HUES48 (cell line): ENCODE data around the gene RPL32.
"Not testable (repeated sequence)": the region's sequence is repeated elsewhere in the genome, so short reads cannot be mapped to it uniquely, and the experiment has no call there.

Source experiments
- H3K27ac ChIP-seq: one replicate; pipeline ENCODE4 v1.7.0; 2013; ENCODE audit warnings: low read depth, low read length, inconsistent platforms
- H3K27me3 ChIP-seq: 2 replicates; pipeline ENCODE4 v1.6.1; 2013; ENCODE audit warnings: mild to moderate bottlenecking, low read length; ENCODE audit not compliant: control insufficient read depth, insufficient read depth
- H3K36me3 ChIP-seq: 2 replicates; pipeline ENCODE4 v1.6.1; 2013; ENCODE audit warnings: low read length; ENCODE audit not compliant: control insufficient read depth, insufficient read depth
- H3K4me1 ChIP-seq: 2 replicates; pipeline ENCODE4 v1.6.1; 2013; ENCODE audit warnings: mild to moderate bottlenecking, low read length; ENCODE audit not compliant: control insufficient read depth, insufficient read depth
- H3K4me3 ChIP-seq: 2 replicates; pipeline ENCODE4 v1.5.1; 2013; ENCODE audit warnings: mild to moderate bottlenecking, low read depth, low read length
- H3K9ac ChIP-seq: 2 replicates; pipeline ENCODE4 v1.6.1; 2013; ENCODE audit warnings: mild to moderate bottlenecking, low read depth, low read length, moderate library complexity
- H3K9me3 ChIP-seq: 2 replicates; pipeline ENCODE4 v1.6.1; 2013; ENCODE audit warnings: low read length; ENCODE audit not compliant: control insufficient read depth, insufficient read depth

Gene RPL32

DNA sequence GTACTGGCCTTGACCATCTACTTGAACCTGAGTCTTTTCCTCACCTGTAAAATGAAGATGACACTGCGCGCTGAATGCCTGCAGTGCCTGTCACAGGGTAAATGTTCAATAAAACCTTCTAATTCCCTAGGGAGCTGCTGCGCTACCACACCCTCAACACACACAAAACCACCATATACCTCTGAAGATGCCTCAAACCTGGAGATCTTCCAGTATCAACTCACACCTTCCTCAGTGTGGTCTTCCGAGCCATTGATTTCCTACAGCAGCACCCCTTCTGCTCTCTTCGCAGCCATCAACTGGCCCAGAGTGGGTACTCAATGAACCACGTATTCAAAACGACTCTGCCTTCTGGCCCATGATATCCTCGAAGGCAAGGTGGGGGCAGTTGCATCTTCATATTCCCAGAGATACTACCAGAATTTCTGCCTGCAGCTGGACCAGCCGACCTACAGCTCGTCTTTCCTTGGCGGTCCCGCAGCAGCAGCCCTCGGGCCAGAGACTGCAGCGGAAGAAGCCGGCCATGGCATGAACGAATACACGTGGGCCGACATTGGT, 695 bp downstream of the RPL32 start:
- Histone ChIP-seq H3K27me3 (no peaks in the 10 kb centered on the region), H3K4me3 (peak overlapping the region; percentile 95), H3K4me1 (peaks cover 16% of the 10 kb centered on the region), H3K27ac (peak overlapping the region; percentile 89), H3K9ac (peak overlapping the region; percentile 99), H3K9me3 (no peaks in the 10 kb centered on the region), H3K36me3 (peaks cover 49% of the 10 kb centered on the region)

DNA sequence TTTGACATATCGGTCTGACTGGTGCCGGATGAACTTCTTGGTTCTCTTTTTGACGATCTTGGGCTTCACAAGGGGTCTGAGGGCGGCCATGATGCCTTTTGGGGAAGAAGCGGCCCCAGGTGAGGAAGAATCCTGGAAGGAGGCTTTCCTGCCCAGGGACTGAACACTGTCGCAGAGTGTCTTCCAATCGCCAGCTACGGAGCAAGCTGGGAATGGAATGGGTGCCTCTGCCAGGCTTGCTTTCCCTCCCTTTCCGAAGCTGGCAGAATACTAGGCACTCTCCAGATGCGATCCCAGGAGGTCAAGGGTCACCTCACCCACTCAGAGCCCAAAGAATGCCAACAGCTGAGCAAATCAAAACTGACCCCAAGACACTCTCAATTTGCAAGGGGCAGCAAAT, 1.2 kb downstream of the RPL32 start:
- H3K4me3 ChIP-seq, result peak overlapping the region; percentile 95
- peaks cover 54% of the 10 kb centered on the region for H3K36me3 ChIP-seq
- not testable (repeated sequence) for H3K27ac ChIP-seq, H3K9me3 ChIP-seq, H3K27me3 ChIP-seq
- H3K4me1 ChIP-seq, result peaks cover 20% of the 10 kb centered on the region
- peak overlapping the region; percentile 99 for H3K9ac ChIP-seq

DNA sequence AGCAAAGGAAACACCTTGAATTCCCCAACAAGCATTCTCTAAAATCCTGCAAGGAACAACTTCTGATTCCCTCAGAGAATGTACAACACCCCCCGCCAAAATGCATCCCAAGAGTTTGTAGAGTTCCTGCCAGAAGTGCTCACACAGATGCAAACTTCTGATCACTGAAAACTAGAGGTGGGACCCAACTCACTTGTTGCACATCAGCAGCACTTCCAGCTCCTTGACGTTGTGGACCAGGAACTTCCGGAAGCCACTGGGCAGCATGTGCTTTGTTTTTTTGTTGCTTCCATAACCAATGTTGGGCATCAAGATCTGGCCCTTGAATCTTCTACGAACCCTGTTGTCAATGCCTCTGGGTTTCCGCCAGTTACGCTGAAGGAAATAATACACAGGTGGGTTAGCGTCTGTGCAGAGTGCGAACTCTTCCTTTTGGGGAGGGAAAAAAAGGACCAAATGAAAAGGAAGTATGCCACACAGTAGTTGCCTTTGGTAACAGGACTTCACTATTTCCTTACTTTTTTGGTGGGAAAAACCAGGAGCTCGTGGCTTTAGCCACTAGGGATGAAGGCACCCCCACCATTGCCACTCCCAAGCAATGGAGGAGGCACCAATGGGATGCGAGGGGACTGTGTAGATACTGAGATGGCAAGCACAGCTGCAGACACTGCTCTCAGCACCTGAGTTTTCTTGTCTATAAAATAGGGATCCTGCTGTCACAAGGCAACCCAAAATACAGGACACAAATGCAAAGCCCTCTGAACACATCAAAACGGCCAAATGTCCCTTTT, 2.0 kb downstream of the RPL32 start:
- Histone ChIP-seq H3K9me3 (no peaks in the 10 kb centered on the region), H3K9ac (no peak overlapping the region; the same call in 1 of the 2 replicates), H3K27ac (peak overlapping the region; percentile 29), H3K27me3 (no peaks in the 10 kb centered on the region), H3K36me3 (peaks cover 62% of the 10 kb centered on the region), H3K4me3 (peak overlapping the region; percentile 95), H3K4me1 (peaks cover 21% of the 10 kb centered on the region)

DNA sequence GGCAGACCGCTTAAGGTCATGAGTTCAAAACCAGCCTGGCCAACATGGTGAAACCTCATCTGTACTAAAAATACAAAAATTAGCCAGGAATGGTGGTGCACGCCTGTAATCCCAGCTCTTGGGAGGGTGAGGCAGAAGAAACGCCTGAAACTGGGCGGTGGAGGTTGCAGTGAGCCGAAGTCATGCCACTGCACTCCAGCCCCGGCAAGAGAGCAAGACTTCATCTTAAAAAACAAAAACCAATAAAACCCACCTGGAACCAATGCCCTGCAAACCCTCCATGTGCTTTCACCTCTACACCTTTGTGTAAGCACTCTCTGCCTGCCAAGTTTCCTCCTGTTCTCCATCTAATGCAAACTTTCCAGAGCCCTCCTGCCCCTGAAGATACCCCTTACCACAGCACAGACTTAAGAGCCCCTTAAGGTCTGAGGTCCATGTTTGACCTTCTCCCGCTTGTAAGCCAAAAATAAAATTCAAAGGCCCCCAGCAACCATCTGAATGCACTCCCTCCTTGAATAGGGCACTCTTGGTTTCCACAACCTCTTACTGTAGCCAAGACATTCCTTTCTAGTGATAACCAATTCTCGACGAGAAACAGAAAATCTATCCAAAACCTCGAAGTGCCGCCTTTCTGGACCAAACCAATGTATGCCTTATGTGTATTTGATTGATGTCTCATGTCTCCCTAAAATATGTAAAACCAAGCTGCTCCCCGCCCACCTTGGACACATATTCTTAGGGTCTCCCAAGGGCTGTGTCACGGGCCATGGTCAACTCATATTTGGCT, 3.0 kb downstream of the RPL32 start:
- Histone ChIP-seq H3K9ac (no peak overlapping the region; the same call in 1 of the 2 replicates), H3K36me3 (peaks cover 72% of the 10 kb centered on the region), H3K9me3 (no peaks in the 10 kb centered on the region), H3K27ac (no peak overlapping the region), H3K4me1 (peaks cover 30% of the 10 kb centered on the region), H3K4me3 (peak overlapping the region; percentile 95; the same call in 1 of the 2 replicates), H3K27me3 (no peaks in the 10 kb centered on the region)

DNA sequence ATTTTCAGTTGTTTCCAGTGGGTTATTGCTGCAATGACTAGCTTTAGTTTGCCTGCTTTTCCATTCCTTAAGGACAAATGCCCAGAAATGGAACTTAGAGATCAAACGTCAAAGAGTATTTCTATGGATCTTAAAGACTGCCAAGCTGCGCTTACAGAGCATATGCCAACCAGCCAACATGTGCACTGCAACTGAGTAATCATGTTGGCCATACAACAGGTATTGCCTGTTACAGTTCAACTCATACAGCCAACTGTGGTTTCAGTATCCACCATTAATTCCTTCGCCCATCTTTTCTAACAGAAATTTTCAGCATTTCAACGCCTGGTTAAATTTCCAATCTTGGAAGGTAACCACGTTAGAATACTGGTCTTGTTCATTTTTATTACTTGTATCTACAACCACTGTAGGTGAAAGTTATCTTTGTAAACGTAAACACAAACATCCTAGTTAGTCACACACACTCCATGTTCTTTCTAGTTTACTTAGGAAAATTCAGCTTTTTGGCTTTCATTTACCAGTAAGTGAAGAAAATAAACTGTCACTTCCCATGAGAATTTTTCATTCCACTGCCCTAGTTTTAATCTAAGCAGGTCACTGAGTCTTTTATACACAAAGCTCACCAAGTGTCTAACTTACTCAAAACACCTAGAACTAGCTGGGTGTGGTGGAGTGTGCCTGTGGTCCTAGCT, 3.9 kb downstream of the RPL32 start:
- H3K36me3 ChIP-seq, result peaks cover 80% of the 10 kb centered on the region
- H3K4me1 ChIP-seq, result peaks cover 30% of the 10 kb centered on the region
- H3K27me3 ChIP-seq, result no peaks in the 10 kb centered on the region
- no peak overlapping the region for H3K4me3 ChIP-seq
- no peaks in the 10 kb centered on the region for H3K9me3 ChIP-seq
- H3K9ac ChIP-seq, result no peak overlapping the region
- no peak overlapping the region for H3K27ac ChIP-seq

DNA sequence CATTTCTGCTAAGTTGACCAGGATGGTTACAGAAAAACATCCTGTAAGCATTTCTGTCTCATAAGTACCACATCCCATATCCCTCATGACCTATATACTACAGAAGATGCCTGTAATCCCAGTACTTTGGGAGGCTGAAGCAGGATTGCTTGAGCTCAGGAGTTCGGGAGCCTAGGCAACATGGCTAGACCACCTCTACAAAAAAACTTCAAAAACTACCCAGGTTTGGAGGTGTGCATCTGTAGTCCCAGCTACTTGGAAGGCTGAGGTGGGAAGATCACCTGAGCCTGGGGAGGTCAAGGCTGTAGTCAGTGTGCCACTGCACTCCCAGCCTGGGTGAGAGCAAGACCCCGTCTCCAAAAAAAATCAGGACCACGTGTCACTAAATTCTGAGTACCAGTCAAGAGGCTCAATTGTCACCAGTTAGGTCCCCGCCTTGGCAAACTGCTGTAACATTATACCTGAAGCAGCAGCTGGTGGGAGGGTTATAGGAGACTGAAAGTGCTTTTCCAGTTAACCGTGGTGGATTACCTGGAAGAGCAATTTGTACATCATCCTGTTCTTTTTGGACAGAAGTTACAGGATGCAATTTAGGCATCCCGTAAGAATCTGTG, 6.2 kb downstream of the RPL32 start:
- H3K4me1 ChIP-seq, result peaks cover 30% of the 10 kb centered on the region
- no peak overlapping the region for H3K27ac ChIP-seq
- H3K27me3 ChIP-seq, result no peaks in the 10 kb centered on the region
- no peaks in the 10 kb centered on the region for H3K9me3 ChIP-seq
- H3K9ac ChIP-seq, result no peak overlapping the region
- H3K36me3 ChIP-seq, result peaks cover 93% of the 10 kb centered on the region
- H3K4me3 ChIP-seq, result no peak overlapping the region

DNA sequence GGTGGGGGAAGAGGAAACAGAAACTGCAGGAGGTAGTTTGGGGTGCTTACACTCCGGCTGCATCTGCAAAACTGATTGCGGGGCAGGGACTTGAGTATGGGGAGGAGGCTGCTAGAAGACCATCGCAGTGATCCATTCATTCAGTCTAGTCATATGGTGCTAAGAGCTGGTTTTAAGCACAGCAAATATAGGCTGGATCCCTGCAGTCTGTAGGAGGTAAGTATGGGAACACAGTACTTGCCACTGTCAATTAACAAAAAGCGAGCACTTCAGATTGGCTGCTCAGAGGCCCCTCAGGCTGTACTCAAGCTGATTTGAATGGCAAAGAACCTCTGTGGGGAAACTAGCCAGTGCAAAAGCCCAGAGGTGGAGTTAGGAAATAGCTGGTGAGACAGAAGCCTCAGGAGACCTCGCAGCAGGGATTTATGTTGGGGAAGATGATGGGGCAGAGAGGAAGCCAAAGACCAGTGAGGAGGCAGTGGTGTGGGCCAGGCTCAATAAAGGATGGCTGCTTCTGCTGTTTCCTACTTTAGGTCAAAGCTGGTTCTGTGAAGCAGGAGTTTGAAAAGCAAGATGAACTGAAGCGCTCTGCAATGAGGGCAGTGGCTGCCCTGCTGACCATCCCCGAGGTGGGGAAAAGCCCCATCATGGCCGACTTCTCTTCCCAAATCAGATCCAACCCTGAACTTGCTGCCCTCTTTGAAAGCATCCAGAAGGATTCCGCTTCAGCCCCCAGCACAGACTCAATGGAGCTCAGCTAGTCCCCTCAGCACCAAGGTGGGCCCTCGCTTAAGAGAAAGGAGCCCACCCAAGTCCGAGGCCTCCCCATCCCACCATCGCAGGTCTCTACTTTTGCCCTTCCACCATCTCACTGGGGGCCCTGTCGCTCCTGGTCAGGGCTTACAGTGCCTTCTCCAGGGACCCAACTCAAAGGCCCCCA, 7.9 kb downstream of the RPL32 start:
- H3K36me3 ChIP-seq, result peaks cover 90% of the 10 kb centered on the region
- no peak overlapping the region for H3K4me3 ChIP-seq
- no peaks in the 10 kb centered on the region for H3K27me3 ChIP-seq
- H3K27ac ChIP-seq, result peak overlapping the region; percentile 60
- peaks cover 15% of the 10 kb centered on the region; the same call in 1 of the 2 replicates for H3K4me1 ChIP-seq
- no peak overlapping the region for H3K9ac ChIP-seq
- no peaks in the 10 kb centered on the region for H3K9me3 ChIP-seq

DNA sequence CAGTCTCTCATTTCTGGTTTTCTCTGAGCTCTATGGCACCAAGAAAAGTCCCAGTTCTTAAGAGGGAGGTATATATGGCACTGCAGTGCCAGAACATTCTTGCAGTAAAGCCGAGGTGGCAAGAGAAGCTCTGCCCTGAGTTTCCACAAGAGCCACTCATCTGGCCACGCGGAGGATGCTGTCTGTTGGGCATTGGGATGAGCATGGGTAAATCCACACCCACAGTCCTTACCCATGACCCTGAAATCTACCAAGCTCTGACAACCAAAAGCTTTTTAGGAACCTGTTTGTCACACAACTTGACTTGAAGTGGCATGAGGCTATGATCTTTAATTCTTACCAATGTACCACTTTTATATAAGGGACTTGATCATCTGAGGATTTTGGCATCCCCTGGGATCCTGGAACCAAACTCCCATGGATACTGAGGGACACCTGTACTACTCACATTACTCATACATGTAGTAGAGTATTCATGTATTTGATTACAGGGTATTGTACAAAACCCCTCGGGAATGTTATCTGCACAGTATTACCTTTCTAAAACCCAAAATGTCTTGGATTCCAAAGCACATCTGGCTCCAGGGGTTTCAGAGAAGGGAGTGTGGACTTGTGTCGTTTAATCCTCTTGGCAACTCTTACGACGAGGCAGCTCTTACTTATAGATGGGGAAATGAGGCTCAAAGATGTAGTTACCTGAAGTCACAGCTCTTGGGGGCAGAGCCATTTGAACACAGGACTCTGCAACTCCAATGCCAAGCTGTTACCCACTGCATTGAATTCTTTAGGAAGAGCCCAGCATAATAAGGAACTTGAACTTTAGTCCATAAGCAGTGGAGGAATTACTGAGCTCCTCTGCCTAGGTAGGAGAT, 8.8 kb downstream of the RPL32 start:
- Histone ChIP-seq H3K27ac (peak overlapping the region; percentile 60), H3K27me3 (no peaks in the 10 kb centered on the region), H3K9ac (no peak overlapping the region), H3K9me3 (no peaks in the 10 kb centered on the region), H3K4me1 (peaks cover 15% of the 10 kb centered on the region; the same call in 1 of the 2 replicates), H3K36me3 (peaks cover 82% of the 10 kb centered on the region), H3K4me3 (no peak overlapping the region)

DNA sequence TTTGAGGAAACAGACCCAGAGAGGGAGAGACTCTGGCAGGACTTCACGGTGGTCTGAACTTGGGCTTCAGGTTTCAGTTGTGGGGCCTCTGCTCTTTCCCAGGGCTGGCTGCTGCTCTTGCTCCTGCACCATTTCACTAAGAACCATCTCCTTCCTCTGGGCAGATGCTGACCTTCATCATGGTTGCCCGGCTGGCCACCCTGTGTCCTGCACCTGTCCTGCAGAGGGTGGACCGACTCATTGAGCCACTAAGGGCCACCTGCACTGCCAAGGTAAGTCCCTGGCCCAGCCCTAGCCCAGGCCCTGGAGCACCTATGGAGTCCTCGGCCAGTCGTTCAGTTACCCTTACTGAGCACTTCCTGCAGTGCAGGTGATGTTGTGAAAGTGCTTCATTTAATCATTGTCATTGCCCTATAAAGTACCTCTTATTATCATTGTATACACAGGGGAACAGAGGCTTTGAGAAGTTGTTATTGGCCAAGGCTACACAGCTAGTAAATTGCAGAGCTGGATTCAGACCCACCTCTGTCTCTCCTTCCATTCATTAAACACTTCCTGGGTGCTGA, 10.0 kb downstream of the RPL32 start:
- peaks cover 70% of the 10 kb centered on the region for H3K36me3 ChIP-seq
- no peak overlapping the region for H3K4me3 ChIP-seq
- peaks cover 15% of the 10 kb centered on the region; the same call in 1 of the 2 replicates for H3K4me1 ChIP-seq
- H3K27me3 ChIP-seq, result no peaks in the 10 kb centered on the region
- no peaks in the 10 kb centered on the region for H3K9me3 ChIP-seq
- H3K9ac ChIP-seq, result no peak overlapping the region
- H3K27ac ChIP-seq, result peak overlapping the region; percentile 33
